DOHH2 (cell line): ENCODE data around the gene PRDM16.

Source experiments
- H3F3A ChIP-seq: fragments of 200-600 bp; sonication (generic), shearing (Covaris generic); 2 replicates; pipeline ENCODE4 v1.6.0; 2016; ENCODE audit warnings: antibody characterized with exemption, mild to moderate bottlenecking; ENCODE audit not compliant: control insufficient read depth, insufficient read depth
- H3K27ac ChIP-seq: fragments of 200-600 bp; sonication (generic); 2 replicates; pipeline ENCODE4 v1.5.1; 2014; ENCODE audit warnings: low read depth, mild to moderate bottlenecking, low read length, moderate library complexity
- H3K27me3 ChIP-seq: fragments of 200-600 bp; sonication (generic); 2 replicates; pipeline ENCODE4 v1.6.1; 2014; ENCODE audit warnings: mild to moderate bottlenecking, low read length, mixed read lengths; ENCODE audit not compliant: control insufficient read depth
- H3K36me3 ChIP-seq: fragments of 200-600 bp; sonication (generic); 2 replicates; pipeline ENCODE4 v1.6.1; 2014; ENCODE audit warnings: mild to moderate bottlenecking, low read length, moderate library complexity, mixed read lengths; ENCODE audit not compliant: control insufficient read depth
- H3K4me1 ChIP-seq: fragments of 200-600 bp; sonication (generic); 2 replicates; pipeline ENCODE4 v1.6.1; 2014; ENCODE audit warnings: mild to moderate bottlenecking, low read length, mixed read lengths; ENCODE audit not compliant: control insufficient read depth
- H3K4me2 ChIP-seq: fragments of 200-600 bp; sonication (generic); 2 replicates; pipeline ENCODE4 v1.6.0; 2014; ENCODE audit warnings: mild to moderate bottlenecking, low read length, moderate library complexity
- H3K4me3 ChIP-seq: fragments of 200-600 bp; sonication (generic); 2 replicates; pipeline ENCODE4 v1.5.1; 2014; ENCODE audit warnings: mild to moderate bottlenecking, low read length, mixed read lengths
- H3K79me2 ChIP-seq: fragments of 200-600 bp; sonication (generic); 2 replicates; pipeline ENCODE4 v1.6.1; 2014; ENCODE audit warnings: mild to moderate bottlenecking, low read length, mixed read lengths; ENCODE audit not compliant: control insufficient read depth
- H3K9me2 ChIP-seq: fragments of 200-600 bp; sonication (generic); replicated peaks from 2 replicates; pipeline ENCODE4 v1.6.1; 2014; ENCODE audit warnings: mild to moderate bottlenecking, low read length, mixed read lengths; ENCODE audit not compliant: control insufficient read depth
- H3K9me3 ChIP-seq: fragments of 200-600 bp; sonication (generic); 2 replicates; pipeline ENCODE4 v1.6.1; 2014; ENCODE audit warnings: antibody characterized with exemption, low read length, mixed read lengths; ENCODE audit not compliant: control insufficient read depth, insufficient read depth
- H4K20me1 ChIP-seq: fragments of 200-600 bp; sonication (generic); 2 replicates; pipeline ENCODE4 v1.6.0; 2014; ENCODE audit warnings: low read depth, mild to moderate bottlenecking, antibody characterized with exemption, low read length, moderate library complexity; ENCODE audit not compliant: control insufficient read depth, insufficient read depth
- EZH2phosphoT487 ChIP-seq: fragments of 200-600 bp; sonication (generic); IDR thresholded peaks from 2 replicates; pipeline ENCODE4 v1.6.1; 2017; ENCODE audit warnings: borderline replicate concordance, mild to moderate bottlenecking, antibody characterized with exemption, low read length, moderate library complexity, mixed read lengths
- TF ChIP-seq, protein P1 (sequence below): fragments of 200-600 bp; sonication (generic); IDR thresholded peaks from one replicate; pipeline ENCODE4 v1.5.1; 2014; ENCODE audit warnings: antibody characterized with exemption, mild to moderate bottlenecking, low read depth, low read length; ENCODE audit not compliant: poor library complexity, severe bottlenecking

The PRDM16 gene

GRCh38 chr1:3050603-3051002 is 18.4 kb upstream of the PRDM16 start:
- H3K27ac ChIP-seq: no peak overlapping the region
- H4K20me1 ChIP-seq: no peaks in the 10 kb centered on the region
- H3K36me3 ChIP-seq: no peaks in the 10 kb centered on the region
- H3K27me3 ChIP-seq: peaks cover 5% of the 10 kb centered on the region; the same call in 1 of the 2 replicates
- no peaks in the 10 kb centered on the region for H3F3A ChIP-seq
- no peaks in the 10 kb centered on the region for H3K4me1 ChIP-seq
- no peak overlapping the region for H3K4me3 ChIP-seq
- TF ChIP-seq, protein P1, sequence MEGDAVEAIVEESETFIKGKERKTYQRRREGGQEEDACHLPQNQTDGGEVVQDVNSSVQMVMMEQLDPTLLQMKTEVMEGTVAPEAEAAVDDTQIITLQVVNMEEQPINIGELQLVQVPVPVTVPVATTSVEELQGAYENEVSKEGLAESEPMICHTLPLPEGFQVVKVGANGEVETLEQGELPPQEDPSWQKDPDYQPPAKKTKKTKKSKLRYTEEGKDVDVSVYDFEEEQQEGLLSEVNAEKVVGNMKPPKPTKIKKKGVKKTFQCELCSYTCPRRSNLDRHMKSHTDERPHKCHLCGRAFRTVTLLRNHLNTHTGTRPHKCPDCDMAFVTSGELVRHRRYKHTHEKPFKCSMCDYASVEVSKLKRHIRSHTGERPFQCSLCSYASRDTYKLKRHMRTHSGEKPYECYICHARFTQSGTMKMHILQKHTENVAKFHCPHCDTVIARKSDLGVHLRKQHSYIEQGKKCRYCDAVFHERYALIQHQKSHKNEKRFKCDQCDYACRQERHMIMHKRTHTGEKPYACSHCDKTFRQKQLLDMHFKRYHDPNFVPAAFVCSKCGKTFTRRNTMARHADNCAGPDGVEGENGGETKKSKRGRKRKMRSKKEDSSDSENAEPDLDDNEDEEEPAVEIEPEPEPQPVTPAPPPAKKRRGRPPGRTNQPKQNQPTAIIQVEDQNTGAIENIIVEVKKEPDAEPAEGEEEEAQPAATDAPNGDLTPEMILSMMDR: no peak
- no peak for TF ChIP-seq EZH2phosphoT487
- H3K9me2 ChIP-seq: no peaks in the 10 kb centered on the region; the same call in 1 of the 2 replicates
- H3K4me2 ChIP-seq: no peak overlapping the region
- no peaks in the 10 kb centered on the region for H3K79me2 ChIP-seq
- H3K9me3 ChIP-seq: no peaks in the 10 kb centered on the region; the same call in 1 of the 2 replicates

DNA sequence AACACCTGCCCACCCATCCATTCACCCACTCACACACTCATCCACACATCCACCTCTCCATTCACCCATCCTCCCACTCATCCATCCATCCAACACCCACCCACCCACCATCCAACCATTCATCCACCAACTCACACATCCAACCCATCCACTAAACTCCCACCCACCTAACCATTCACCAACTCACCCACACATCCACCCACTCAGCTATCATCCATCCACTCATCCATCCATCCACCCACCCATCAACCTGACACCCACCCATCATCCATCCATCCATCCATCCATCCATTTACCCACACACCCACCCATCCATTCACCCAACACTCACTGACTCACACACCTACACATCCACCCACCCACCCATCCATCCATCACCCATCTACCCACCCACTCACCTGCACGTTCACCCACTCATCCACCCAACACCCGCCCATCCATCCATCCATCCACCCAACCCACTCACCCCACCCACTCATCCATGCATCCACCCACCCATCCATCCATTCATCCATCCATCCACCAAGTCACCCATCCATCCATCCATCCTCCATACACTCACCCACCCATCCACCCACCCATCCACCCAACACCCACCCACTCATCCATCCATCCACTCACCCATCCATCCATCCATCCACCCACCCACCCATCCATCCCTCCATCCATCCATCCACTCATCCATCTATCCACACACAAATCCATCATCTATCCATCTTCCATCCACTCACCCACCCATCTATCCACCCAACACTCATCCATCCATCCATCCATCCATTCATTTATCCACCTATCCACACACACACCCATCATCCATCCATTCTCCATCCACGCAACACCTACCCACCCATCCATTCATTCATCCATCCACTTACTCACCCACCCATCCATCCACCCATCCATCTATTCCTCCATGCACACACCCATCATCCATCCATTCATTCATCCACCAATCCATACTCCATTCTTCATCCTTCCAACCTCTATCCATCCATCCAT is 17.4 kb upstream of the PRDM16 start:
- Histone ChIP-seq H4K20me1 (no peaks in the 10 kb centered on the region), H3K36me3 (no peaks in the 10 kb centered on the region), H3K4me2 (no peak overlapping the region), H3K9me2 (no peaks in the 10 kb centered on the region; the same call in 1 of the 2 replicates), H3K27me3 (peaks cover 5% of the 10 kb centered on the region; the same call in 1 of the 2 replicates), H3K9me3 (no peaks in the 10 kb centered on the region; the same call in 1 of the 2 replicates), H3F3A (no peaks in the 10 kb centered on the region), H3K4me1 (no peaks in the 10 kb centered on the region), H3K27ac (no peak overlapping the region), H3K4me3 (no peak overlapping the region), H3K79me2 (no peaks in the 10 kb centered on the region)
- TF ChIP-seq EZH2phosphoT487: no peak
- TF ChIP-seq, protein P1: no peak

DNA sequence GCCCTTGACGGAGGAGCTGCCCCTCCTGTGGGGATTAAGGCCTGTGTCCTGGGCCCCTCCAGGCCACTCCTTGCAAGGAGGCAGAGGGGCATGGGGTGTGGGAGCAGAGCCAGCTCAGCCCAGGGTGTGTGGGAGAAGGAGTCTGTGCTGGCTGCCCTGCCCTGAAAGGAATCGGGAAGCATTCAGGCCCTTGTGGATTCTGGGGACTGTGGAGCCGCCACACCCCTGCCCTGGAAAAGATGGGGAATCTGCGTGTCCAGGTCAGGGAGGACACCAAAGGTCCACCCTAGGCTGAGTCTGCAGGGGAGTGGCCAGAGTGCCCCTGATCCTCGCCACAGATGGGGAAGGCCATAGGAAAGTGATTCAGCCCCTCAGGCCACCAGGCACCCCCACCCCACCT is 16.5 kb upstream of the PRDM16 start:
- Histone ChIP-seq H3K4me2 (no peak overlapping the region), H3K79me2 (no peaks in the 10 kb centered on the region), H3K4me3 (no peak overlapping the region), H3K27me3 (no peaks in the 10 kb centered on the region), H3K27ac (no peak overlapping the region), H3K4me1 (no peaks in the 10 kb centered on the region), H3K9me2 (no peaks in the 10 kb centered on the region), H3K9me3 (no peaks in the 10 kb centered on the region; the same call in 1 of the 2 replicates), H3F3A (no peaks in the 10 kb centered on the region), H3K36me3 (no peaks in the 10 kb centered on the region), H4K20me1 (no peaks in the 10 kb centered on the region)
- TF ChIP-seq, protein P1: no peak
- no peak for TF ChIP-seq EZH2phosphoT487
